Cortex of kidney (tissue), 1 donor: Measurements from ENCODE around the gene ZFYVE28.

Experiments
- DNase-seq: peaks from one replicate; lab custom pipeline; 2025; lab: John Stamatoyannopoulos, UW

The ZFYVE28 gene

GRCh38 chr4:2302387-2303119, 115.9 kb downstream of the ZFYVE28 start:
- DNase-seq = no peak

- no peak for DNase-seq
Observed at GRCh38 chr4:2301806-2302205, 116.6 kb downstream of the ZFYVE28 start.

DNA sequence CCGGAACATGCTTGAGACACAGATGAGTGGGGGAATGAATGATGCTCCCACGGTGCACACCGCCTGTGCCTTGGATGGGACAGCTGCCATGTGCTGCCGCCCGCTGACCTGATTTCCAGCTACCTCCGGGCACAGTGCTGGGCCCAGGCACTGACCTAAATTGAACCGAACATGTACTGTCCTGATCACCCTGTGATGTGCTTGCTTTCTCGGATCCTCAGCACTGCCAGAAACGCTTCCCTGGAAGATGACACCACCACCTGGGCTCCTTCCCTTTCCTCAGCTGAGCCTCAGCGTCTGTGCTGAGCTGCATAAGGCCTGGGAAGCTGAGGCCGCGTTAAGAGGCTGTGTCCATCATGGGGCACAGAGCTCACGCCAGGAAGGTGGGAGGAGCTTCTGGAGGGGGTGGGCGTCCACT, 117.2 kb downstream of the ZFYVE28 start:
- DNase-seq = no peak

- DNase-seq = no peak
Observed at GRCh38 chr4:2300431-2301224, 117.8 kb downstream of the ZFYVE28 start.

DNA sequence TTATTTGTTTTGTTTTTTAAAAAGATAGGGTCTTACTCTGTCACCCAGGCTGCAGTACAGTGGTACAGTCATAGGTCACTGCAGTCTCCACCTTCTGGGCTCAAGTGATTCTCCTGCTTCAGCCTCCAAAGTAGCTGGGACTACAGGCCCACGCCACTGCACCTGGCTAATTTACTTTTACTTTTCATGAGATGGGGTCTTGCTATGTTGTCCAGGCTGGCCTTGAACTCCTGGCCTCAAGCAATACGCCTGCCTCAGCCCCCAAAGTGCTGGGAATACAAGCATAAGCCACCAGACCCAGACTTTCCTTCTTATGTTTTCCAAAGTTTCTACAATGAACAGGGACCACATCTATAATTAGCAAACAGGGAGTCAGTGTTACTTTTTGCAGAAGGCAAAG, 118.7 kb downstream of the ZFYVE28 start:
- DNase-seq = no peak

GRCh38 chr4:2298532-2298991, 119.9 kb downstream of the ZFYVE28 start:
- no peak for DNase-seq

DNA sequence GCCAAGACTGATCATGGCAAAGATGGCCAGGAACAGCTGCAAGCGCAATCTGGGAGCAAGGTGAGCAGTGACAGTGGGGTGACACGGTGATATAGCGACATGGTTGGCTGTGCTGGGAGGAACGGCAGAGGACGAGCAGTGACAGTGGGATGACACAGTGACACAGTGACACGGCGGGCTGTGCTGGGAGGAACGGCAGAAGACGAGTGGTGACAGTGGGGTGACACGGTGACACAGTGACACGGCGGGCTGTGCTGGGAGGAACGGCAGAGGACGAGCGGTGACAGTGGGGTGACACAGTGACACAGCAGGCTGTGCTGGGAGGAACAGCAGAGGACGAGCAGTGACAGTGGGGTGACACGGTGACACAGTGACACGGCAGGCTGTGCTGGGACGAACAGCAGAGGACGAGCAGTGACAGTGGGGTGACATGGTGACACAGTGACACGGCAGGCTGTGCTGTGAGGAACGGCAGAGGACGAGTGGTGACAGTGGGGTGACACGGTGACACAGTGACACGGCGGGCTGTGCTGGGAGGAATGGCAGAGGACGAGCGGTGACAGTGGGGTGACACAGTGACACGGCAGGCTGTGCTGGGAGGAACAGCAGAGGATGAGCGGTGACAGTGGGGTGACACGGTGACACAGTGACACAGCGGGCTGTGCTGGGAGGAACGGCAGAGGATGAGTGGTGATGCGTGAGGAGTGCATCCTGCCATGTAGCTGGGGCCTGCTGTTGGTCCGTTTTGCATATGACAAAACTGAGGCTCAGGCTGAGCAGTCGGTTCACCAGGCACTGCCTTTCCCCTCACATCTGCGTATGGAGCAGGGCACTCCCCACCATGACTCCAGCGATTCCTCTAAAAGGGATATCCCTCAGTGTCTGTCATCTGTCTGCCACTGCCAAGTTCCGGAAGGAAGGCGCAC, 120.6 kb downstream of the ZFYVE28 start:
- DNase-seq = no peak

GRCh38 chr4:2296631-2297601, 121.5 kb downstream of the ZFYVE28 start:
- no peak for DNase-seq

GRCh38 chr4:2295900-2296442, 122.5 kb downstream of the ZFYVE28 start:
- no peak for DNase-seq

DNA sequence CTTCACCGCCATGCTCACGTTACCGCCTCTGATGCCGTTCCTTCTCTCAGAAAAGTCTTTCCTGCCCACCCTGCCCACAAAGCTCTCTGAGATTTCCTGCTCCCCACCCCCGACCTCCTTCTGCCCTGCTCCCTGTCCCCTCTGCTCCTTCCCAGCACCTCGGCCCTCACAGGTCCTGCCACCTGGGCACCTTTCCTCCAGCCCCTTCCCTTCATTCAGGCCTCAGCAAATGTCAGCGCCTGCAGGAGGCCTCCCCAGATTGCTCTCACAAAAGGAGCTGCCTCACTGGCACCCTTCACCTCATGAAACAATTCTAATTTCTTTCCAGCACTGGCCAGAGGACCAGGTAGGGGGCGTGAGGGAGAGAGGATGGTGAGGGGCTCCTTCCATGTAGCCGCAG, 122.9 kb downstream of the ZFYVE28 start:
- DNase-seq = no peak

GRCh38 chr4:2292646-2293108, 125.8 kb downstream of the ZFYVE28 start:
- no peak for DNase-seq

GRCh38 chr4:2291705-2292645, 126.5 kb downstream of the ZFYVE28 start:
- DNase-seq = no peak

- no peak for DNase-seq
Observed at GRCh38 chr4:2290974-2291704, 127.3 kb downstream of the ZFYVE28 start.

- DNase-seq = no peak
Observed at GRCh38 chr4:2290488-2290887, 128.0 kb downstream of the ZFYVE28 start.

- DNase-seq = no peak
Observed at GRCh38 chr4:2289955-2290333, 128.5 kb downstream of the ZFYVE28 start.

GRCh38 chr4:2289311-2289954, 129.0 kb downstream of the ZFYVE28 start:
- DNase-seq = no peak

DNA sequence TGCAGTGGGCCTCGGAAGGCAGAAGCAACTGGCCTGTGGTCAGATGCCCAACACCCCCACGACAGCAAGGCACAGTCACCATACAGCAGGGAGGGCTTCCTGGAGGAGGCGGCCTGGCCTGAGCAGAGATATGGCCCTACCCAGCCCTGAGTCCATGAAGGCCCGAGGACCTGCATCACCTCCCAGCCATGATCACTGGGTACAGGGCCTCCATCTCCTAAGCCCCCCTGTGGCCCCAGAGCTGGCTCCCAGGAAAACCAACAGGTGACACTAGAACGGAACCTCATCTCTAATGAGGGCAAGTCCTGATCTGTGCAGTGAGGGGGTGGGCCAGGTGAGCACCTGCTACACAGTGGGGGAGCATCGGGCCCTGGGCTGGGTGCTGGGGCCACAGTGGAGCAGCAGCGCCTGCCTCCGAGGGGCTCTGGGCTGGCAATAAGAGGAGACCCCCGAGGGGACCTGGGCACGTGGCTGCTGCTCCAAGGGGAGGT, 130.3 kb downstream of the ZFYVE28 start:
- no peak for DNase-seq

- no peak for DNase-seq
Observed at GRCh38 chr4:2287594-2287915, 130.9 kb downstream of the ZFYVE28 start.
